Stimulated activated CD4-positive, alpha-beta T cell treated with anti-CD3 and anti-CD28 coated beads, Interleukin-1b, Interleukin-23, amount 100 ng/mL, for 24 hours (primary cell): ENCODE results near the gene CDH1.
A peak's percentile ranks its signal among the peaks of the same experiment; 100 is the strongest.

Experiments used
- DNase-seq, 4 experiments: peaks; one replicate each; pipeline ENCODE4 v3.0.0-alpha.2; 2020; ENCODE audit warnings: low read depth in 4 of 4, low spot score in 1 of 4

CDH1 gene

GRCh38 chr16:68731637-68732036 is 5.5 kb upstream of the CDH1 start:
- no peak for DNase-seq

GRCh38 chr16:68732042-68732680 is 4.9 kb upstream of the CDH1 start:
- DNase-seq, result no peak

GRCh38 chr16:68732741-68733399 is 4.2 kb upstream of the CDH1 start:
- no peak for DNase-seq

GRCh38 chr16:68733570-68733969 is 3.5 kb upstream of the CDH1 start:
- DNase-seq, result no peak

GRCh38 chr16:68734782-68735181 is 2.3 kb upstream of the CDH1 start:
- DNase-seq, result no peak

GRCh38 chr16:68736561-68736960 is 531 bp upstream of the CDH1 start:
- no peak for DNase-seq

GRCh38 chr16:68737730-68738629 is 888 bp downstream of the CDH1 start:
- no peak for DNase-seq

- no peak for DNase-seq
Observed at GRCh38 chr16:68739964-68740627, 3.0 kb downstream of the CDH1 start.

- no peak for DNase-seq
Observed at GRCh38 chr16:68740628-68741346, 3.7 kb downstream of the CDH1 start.

- no peak for DNase-seq
Observed at GRCh38 chr16:68743664-68744063, 6.6 kb downstream of the CDH1 start.

GRCh38 chr16:68744744-68745280 is 7.7 kb downstream of the CDH1 start:
- DNase-seq, result no peak

- no peak for DNase-seq
Observed at GRCh38 chr16:68746951-68747350, 9.9 kb downstream of the CDH1 start.

GRCh38 chr16:68749432-68749831 is 12.3 kb downstream of the CDH1 start:
- DNase-seq, result no peak

- no peak for DNase-seq
Observed at GRCh38 chr16:68750193-68750695, 13.2 kb downstream of the CDH1 start.

GRCh38 chr16:68751160-68751559 is 14.1 kb downstream of the CDH1 start:
- no peak for DNase-seq

- peak in 1 of 4 experiments; percentile 35 for DNase-seq
Observed at GRCh38 chr16:68752602-68753001, 15.5 kb downstream of the CDH1 start.

GRCh38 chr16:68754084-68754792 is 17.1 kb downstream of the CDH1 start:
- no peak for DNase-seq

GRCh38 chr16:68756239-68756915 is 19.3 kb downstream of the CDH1 start:
- DNase-seq, result peak; percentile 25 to 82 (median 46)

GRCh38 chr16:68757625-68757935 is 20.5 kb downstream of the CDH1 start:
- DNase-seq, result no peak
